GM15510 (cell line): Measurements from ENCODE around the gene KCNMA1.

ENCODE experiments used
- POLR2A ChIP-seq: IDR thresholded peaks from 3 replicates; pipeline ENCODE4 v1.6.1; 2011; ENCODE audit warnings: borderline replicate concordance; ENCODE audit not compliant: insufficient read length; ENCODE audit errors: extremely low read depth

Gene KCNMA1

DNA sequence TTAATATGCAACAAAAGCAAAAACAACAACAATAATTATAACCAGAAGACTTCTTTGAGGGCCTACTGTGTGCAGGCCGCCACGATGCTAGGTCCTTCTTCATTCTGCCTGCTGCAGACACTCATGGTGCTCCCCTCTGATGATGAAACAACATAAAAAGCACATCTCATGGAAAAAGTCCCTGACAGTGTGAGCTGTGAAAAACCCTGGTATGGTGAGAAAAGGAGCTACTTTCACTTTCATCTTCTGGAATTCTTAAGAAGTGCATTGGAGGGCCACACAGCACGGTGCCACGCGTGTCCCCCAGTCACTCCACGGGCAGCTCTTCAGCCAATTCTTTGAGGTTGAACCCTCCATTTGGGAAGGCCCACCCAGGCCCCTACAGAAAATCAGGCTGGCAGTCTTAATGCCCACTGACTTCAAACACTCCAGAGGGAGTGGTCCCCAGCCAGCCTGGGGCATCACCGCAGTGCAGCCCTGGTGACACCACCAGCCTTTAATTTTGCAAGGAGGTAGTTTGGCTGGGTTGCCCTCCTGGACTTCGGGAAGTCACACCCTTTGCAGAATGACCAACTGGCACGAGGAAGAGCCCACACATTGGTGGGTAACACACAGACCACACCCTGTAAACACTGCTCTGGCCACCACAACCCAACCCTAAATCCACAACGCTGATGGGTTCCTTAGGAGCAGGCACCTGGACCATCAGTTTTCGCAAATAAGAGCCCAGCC, 7.7 kb downstream of the KCNMA1 start:
- no peak for TF ChIP-seq POLR2A

DNA sequence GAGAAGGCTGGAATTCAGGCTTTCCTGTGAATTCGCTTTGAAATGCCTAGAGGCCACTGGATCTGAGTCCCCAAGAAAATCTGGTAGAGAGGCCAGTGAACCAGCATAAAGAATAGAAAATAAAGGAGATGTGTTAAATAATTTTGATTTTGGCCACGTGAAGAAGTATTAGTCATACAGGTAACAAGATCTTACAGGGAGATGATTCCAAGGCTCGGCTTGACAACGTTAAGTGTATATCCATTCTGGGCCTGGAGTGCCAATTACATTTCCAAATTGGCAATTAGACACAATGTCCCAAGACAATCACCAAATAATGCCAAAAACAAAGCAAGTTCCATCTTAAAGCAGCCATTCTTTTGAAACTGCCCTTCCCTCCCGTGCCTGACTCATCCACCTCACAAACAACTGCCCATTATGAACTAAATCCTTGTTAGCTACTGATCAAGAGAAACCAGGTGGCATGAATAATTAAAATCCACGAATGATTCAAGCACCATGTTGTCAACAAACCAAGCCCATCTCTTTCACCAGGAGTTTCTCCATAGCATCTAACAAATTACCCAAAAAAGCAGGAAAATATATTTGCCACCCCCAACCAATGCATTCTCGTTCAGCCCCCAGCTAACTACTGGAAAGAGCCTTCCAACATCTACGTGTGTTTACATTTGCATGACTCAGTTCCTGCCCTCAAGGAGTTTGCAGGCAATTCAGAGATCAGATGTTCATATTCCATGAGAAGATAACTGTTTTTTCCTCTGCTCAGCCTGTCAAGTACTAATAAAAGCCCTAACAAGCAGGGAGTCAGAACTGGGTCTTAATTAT, 8.5 kb downstream of the KCNMA1 start:
- no peak for TF ChIP-seq POLR2A

DNA sequence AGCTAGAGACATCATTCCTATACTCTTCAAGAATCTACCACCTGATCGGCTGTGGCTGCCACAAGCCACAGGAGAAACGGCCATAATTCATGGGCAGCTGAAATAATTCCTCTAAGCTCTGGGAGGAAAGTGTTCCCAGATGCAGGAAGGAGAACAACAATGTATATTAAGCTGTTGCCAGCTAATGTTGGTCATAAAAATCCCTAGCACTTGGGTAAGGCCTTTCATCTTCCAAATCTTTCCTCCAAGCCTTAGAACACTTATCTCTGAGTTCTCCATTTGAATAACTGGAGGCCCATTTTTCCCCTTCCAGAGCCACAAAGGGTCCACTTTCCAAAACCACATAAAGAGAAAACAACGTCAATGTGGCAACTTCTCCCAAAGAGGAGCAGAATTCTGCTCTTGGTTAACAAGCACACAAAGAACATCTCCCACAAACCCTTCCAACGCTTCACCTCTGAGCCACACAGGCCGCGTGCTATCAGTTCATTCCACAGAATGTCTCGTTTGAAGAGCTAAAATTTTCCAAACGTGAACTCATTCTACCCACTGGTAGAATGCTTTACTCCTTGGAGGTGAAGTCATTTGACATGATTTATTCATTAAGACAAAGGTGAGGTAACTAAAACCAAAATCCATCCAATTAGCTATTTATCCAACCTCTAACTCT, 11.2 kb downstream of the KCNMA1 start:
- no peak for TF ChIP-seq POLR2A

DNA sequence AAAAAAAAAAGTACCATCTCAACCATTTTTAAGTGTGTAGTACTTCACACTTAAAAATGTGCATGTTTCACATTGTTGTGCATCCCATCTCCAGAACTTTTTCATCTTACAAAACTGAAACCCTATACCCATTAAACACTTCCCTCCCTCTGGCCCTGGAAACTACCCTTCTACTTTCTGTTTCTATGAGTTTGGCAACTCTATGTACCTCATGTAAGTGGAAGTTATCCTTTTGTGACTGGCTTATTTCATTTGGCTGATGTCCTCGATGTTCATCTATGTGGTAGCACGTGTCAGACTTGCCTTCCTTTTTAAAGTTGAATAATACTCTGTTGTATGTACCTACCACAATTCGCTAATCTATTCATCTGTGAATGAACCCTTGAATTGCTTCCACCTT, 12.2 kb downstream of the KCNMA1 start:
- no peak for TF ChIP-seq POLR2A

DNA sequence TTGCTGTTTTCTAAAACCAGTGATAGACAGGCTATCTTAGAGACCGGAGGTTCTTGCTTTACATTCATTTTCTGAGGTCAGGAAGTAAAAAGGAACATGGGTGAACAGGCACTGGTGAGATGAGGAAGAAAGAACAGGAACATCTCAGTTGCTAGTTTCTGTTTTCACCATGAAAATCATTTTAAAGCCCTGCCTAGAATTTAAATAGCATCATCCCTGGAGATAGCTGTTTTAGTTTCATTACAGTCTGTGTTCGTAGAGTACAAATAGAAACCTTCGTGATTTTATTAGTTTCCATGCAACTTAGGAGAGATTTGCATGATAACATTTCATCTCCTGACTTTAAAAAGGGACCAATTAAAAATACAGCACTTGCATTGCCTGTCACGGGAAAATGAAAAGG, 14.7 kb downstream of the KCNMA1 start:
- no peak for TF ChIP-seq POLR2A

DNA sequence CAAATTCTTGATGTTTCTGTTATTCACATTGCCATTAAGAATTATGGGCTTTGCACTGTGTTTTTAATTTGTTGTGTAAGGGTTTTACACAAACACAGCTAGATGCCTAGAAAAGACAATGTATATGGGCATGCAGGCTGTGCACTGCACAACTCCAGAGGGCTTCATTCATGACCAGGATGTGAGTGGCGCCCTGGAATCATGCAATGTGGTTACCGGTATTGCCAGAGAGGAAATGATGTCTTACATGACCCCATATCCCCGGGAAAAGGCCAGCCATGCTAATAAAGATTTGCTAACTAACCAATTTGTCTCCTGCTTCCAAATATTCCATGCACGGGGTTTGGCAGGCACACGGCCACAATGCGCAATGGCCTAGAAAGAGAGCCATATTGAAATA, 16.9 kb downstream of the KCNMA1 start:
- TF ChIP-seq POLR2A: no peak

DNA sequence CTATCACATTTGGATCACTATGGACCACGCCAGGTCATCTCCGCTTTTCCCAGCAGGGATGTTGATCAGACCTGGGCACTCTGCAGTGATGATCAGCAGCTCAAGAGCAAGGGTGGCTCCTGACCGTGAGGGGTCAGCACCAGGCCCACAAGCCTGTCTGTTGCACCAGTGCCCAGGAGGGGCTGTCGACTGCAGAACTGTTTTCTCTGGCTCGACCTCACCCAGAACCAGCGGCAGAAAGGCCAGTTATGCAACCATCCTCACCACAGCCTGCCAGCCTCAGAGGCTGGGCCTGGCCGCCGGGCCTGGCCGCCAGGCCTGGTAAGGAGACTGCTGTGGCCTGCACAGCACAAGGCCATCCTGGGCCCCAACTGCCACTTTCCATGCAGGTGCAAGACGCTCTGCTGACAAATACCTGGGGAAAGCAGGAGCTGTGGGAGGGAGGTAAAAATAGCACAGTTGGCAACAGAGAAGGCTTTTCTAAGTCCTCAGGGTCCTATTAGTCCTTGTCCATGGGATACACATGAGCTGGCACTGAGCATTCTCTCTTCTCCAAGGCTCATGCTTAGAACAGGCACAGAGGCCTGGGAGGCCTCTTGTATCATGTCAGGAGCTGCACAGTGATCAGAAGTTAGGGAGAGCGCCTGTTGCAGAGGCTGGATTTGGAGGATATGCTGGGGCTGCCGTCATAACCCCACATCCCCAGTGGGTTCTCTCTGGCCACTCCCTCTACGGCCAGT, 17.5 kb downstream of the KCNMA1 start:
- no peak for TF ChIP-seq POLR2A

DNA sequence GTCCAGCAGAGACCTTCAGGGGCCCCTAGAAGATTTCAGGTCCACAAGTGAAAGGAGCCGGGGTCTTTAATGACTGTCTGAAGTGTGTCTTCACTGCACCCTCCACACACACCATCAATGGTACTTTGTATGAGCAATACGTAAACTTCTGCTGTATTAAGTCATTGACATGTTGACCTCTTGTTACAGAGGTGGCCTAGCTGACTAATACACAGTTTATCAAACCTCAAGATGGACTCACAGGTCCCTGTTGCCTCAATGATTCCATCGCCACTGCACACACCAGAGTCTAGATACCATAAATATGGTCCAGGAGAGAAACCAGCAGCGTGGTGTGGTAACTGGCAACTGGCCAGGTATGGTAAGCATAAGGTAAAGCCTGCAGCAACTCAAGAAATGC, 19.5 kb downstream of the KCNMA1 start:
- TF ChIP-seq POLR2A: no peak

DNA sequence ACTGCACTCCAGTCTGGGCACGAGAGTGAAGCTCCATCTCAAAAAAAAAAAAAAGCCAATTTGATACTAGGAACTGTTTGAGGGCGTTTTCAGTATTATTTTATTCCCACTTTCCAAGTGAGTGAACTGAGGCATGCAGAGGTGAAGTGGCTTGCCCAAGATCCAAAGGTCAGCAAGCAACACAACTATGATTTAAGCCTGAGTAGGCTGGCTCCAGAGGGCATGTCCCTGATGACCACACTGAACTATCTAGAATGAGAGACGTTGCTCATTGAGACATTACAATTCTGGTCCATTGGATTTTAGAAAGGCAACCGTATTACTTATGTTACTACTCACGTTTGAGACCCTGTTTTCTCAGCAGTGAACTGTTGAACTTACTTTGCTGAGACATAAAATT, 20.8 kb downstream of the KCNMA1 start:
- no peak for TF ChIP-seq POLR2A

DNA sequence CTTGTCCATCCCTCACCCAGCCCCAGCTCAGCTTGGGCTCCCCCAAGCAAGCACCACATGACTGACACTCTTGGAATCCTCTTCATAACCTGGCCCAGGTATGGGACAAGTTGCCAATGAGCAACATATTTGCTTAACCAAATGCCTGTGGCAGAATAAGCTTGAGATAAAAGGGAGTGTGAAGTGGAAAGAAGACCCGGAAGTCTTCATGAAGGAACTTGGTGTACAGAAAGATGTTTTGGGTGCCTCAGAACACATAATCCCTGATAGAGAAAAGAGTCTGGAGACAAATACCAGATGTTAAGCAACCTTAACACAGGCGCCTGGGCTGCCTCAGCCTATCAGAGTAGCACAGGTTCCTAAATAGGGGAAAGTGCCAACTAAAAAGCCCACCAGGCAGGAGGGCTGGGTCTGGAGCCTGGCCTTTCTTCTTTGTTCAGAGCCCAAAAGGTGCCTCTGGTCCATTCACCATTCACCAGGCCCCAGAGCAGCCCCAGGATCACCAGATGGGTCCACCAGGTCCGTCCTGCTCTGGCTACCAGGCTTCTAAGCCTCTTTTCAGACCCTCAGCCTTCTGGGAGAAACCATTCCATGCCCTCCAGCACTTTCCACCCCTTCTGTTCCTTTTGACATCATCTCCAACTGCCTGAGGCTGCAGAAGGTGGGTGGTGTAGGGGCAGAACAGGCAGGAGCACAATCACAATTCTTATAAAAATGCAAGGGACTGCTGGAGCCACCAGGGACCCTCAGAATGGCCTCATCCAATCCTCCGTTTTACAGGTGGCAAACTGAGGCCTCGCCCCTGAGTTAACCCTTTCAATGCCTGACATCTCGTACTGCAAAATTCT, 22.6 kb downstream of the KCNMA1 start:
- no peak for TF ChIP-seq POLR2A

DNA sequence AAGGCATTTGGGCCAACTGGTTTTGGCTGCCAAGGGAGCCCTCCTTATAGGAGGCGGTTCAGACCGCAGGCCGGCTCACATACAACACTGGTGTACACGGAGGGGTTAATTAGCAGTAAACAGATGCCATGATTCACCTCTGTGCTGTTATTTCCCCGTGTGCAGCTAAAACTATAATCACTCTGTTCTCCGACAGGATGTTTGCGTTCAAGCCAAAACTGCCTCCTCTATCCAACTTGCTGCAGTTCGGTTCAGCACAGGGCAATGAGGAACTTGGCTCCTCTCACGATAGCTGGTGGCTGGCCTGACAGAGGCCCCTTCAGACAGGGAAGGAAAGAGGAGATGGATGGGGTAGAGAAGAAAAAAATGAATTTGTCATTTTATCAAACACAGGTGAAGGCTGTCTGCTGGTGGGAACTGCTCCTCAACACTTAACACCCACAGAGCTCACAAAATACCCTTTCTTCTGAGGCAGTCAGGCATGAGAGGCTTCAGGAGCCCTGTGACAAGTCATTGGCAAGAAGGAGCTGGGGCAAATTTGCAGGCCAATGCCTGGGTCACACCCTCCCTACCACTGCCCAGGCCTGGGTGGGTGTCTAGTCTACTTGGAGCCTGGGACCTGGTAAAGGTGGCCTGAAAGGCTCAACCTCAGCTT, 24.0 kb downstream of the KCNMA1 start:
- no peak for TF ChIP-seq POLR2A

DNA sequence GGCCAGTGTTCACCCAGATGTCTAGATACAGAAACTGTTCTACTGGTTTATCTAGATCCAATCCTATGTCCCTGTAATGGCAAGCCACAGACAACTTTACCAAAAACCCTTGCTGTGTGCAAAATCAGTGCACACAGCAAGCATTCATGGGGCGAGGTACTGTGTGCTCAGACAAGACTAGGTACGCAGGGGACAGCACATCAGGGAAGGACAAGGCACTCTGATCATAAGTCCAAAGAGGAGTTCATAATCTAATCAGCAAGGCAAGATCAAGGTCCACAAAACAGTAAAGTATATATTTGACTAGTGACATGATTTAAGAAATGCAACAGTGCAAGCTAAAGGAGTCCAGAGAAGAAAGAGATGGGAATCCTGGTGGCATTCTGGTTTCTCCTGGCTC, 25.9 kb downstream of the KCNMA1 start:
- TF ChIP-seq POLR2A: no peak

DNA sequence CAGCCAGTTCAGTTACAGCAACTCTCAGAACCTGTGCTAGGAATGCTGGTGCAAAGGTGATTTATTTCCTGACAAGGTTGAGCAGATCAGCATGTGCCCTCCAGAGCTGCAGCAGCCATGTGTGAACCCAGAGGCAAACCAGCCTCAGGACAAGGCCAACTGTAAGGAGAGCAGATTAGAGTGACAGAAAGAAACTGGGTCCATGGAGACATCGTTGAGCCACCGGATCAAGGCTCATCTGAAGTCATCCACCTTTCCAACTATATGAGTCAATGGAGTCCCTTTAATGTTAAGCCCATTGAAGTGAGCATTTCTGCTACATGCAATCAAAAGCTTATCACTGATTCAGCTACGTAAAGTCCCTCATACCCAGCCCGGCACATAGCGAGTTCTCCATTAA, 26.4 kb downstream of the KCNMA1 start:
- no peak for TF ChIP-seq POLR2A
